GM18861 (cell line): ENCODE measurements around the gene AP1G2.

Experiments used
- ATAC-seq: cut with Tn5 transposase; IDR thresholded peaks from one replicate; pipeline ENCODE4 v1.9.1; 2021; ENCODE audit not compliant: unreplicated experiment

AP1G2 gene

GRCh38 chr14:23559010-23559925, 8.3 kb downstream of the AP1G2 start:
- ATAC-seq, result no peak

- no peak for ATAC-seq
Observed at GRCh38 chr14:23558346-23559009, 9.1 kb downstream of the AP1G2 start.

- no peak for ATAC-seq
Observed at GRCh38 chr14:23557946-23558345, 9.6 kb downstream of the AP1G2 start.

GRCh38 chr14:23557521-23557920, 10.1 kb downstream of the AP1G2 start:
- ATAC-seq, result no peak

GRCh38 chr14:23556700-23557440, 10.7 kb downstream of the AP1G2 start:
- ATAC-seq, result no peak

GRCh38 chr14:23555882-23556699, 11.5 kb downstream of the AP1G2 start, which contains the start of gene THTPA:
THTPA (plus strand) TSS chr14:23556271; CDS start chr14:23556758, 487 bp downstream.
- ATAC-seq, result peak; percentile 79

- ATAC-seq, result no peak
Observed at GRCh38 chr14:23555533-23555881, 12.1 kb downstream of the AP1G2 start.

- ATAC-seq, result peak; percentile 50
Observed at GRCh38 chr14:23551266-23552028, 16.1 kb downstream of the AP1G2 start, which contains the start of gene ZFHX2. ZFHX2 (minus strand) TSS chr14:23551765; CDS start chr14:23535325, 16,440 bp downstream.

- ATAC-seq, result no peak
Observed at GRCh38 chr14:23550812-23551265, 16.8 kb downstream of the AP1G2 start.

GRCh38 chr14:23550131-23550811, 17.3 kb downstream of the AP1G2 start:
- ATAC-seq, result no peak

- ATAC-seq, result no peak
Observed at GRCh38 chr14:23548351-23549318, 19.0 kb downstream of the AP1G2 start.

GRCh38 chr14:23547924-23548323, 19.7 kb downstream of the AP1G2 start:
- ATAC-seq, result no peak

- ATAC-seq, result no peak
Observed at GRCh38 chr14:23546450-23547035, 21.0 kb downstream of the AP1G2 start.

- no peak for ATAC-seq
Observed at GRCh38 chr14:23545740-23546365, 21.7 kb downstream of the AP1G2 start.

- no peak for ATAC-seq
Observed at GRCh38 chr14:23544511-23545447, 22.8 kb downstream of the AP1G2 start.

- no peak for ATAC-seq
Observed at GRCh38 chr14:23543403-23543802, 24.2 kb downstream of the AP1G2 start.
